CD4-positive, alpha-beta T cell (primary cell): ENCODE results near the gene SPOCK1. TPM values are rescaled to one million over a fixed set of nuclear protein-coding genes. Genes with fewer than 3 reads are reported as not detected.

ENCODE experiments used
- ATAC-seq: fragments of 200-7000 bp; cut with Tn5 transposase; one replicate; pipeline ENCODE4 v1.10.0; 2022; ENCODE audit warnings: mild to moderate bottlenecking; ENCODE audit not compliant: poor library complexity
- CTCF ChIA-PET: fragments of 350-600 bp; sonication (Branson Sonifier 250); formaldehyde crosslinking; loops from one replicate; lab custom pipeline; 2021; ENCODE audit warnings: antibody characterized with exemption, inconsistent platforms; lab: Charles Lee
- POLR2A ChIA-PET: fragments of 350-600 bp; sonication (Branson Sonifier 250); formaldehyde crosslinking; loops from one replicate; lab custom pipeline; 2021; ENCODE audit warnings: antibody characterized with exemption, inconsistent platforms; lab: Charles Lee
- DNase-seq, 14 experiments: peaks; one replicate each; pipeline ENCODE4 v3.0.0-alpha.2; 2013 to 2020; ENCODE audit warnings: mixed read lengths in 2 of 14
- H3K27ac ChIP-seq, 2 donors: one replicate each; pipeline versions ENCODE4 v1.5.1 to v1.7.0; 2013; ENCODE audit warnings: low read length in 2 of 2, low read depth in 1 of 2, mild to moderate bottlenecking in 1 of 2
- H3K27me3 ChIP-seq, 2 experiments: 1 replicate in 1 of 2; 2 replicates in 1 of 2; pipeline versions ENCODE4 v1.6.1 to v1.7.0; 2013; ENCODE audit warnings: low read length in 2 of 2, control low read depth in 1 of 2, mild to moderate bottlenecking in 1 of 2, moderate library complexity in 1 of 2; ENCODE audit not compliant: insufficient read depth in 2 of 2, control insufficient read depth in 1 of 2
- H3K36me3 ChIP-seq: one replicate; pipeline ENCODE4 v1.6.1; 2013; ENCODE audit warnings: low read length, control low read depth; ENCODE audit not compliant: insufficient read depth
- H3K4me1 ChIP-seq: one replicate; pipeline ENCODE4 v1.6.1; 2013; ENCODE audit warnings: low read length, control low read depth; ENCODE audit not compliant: insufficient read depth
- H3K4me3 ChIP-seq: one replicate; pipeline ENCODE4 v1.5.1; 2013; ENCODE audit warnings: mild to moderate bottlenecking, low read length, moderate library complexity
- H3K9me3 ChIP-seq, 2 experiments: 1 replicate in 1 of 2; 2 replicates in 1 of 2; pipeline versions ENCODE4 v1.6.1 to v1.7.0; 2013; ENCODE audit warnings: low read length in 2 of 2, mild to moderate bottlenecking in 2 of 2, control low read depth in 1 of 2, moderate library complexity in 1 of 2; ENCODE audit not compliant: control insufficient read depth in 1 of 2, insufficient read depth in 1 of 2
- H3K27ac Mint-ChIP-seq: one replicate; pipeline ENCODE4 v1.8.0; 2020; ENCODE audit warnings: mixed read lengths
- H3K27me3 Mint-ChIP-seq: one replicate; pipeline ENCODE4 v1.8.0; 2021; ENCODE audit warnings: mixed read lengths
- H3K36me3 Mint-ChIP-seq: one replicate; pipeline ENCODE4 v1.8.0; 2021; ENCODE audit warnings: low read depth, mixed read lengths
- H3K4me1 Mint-ChIP-seq: one replicate; pipeline ENCODE4 v1.8.0; 2021; ENCODE audit warnings: low read depth, mixed read lengths
- H3K4me3 Mint-ChIP-seq: one replicate; pipeline ENCODE4 v1.8.0; 2020; ENCODE audit warnings: mild to moderate bottlenecking, mixed read lengths
- H3K9me3 Mint-ChIP-seq: one replicate; pipeline ENCODE4 v1.8.0; 2020; ENCODE audit warnings: mixed read lengths
- intact Hi-C, 2 experiments: fragments of 100-400 bp; cut with DNase I in 1 of 2; cut with micrococcal nuclease in 1 of 2; formaldehyde crosslinking; loops; one replicate each; pipeline versions ENCODE4 v1.15.1 to v1.9.0; 2023 to 2025; cut with DNase I, micrococcal nuclease
- total RNA-seq, 174 experiments: library from RNA in 2 of 174; stranded (reverse) in 2 of 174; gene quantifications; one replicate each; pipeline ENCODE4 v1.2.3 and lab custom pipeline; 2021 to 2026
- TF ChIP-seq, protein P1 (sequence below): fragments of 200-600 bp; IDR thresholded peaks from one replicate; pipeline ENCODE4 v1.8.0; 2022; ENCODE audit warnings: antibody characterized with exemption, mild to moderate bottlenecking

SPOCK1 gene
- total RNA-seq, 2 experiments from 2014 or later = not detected

DNA sequence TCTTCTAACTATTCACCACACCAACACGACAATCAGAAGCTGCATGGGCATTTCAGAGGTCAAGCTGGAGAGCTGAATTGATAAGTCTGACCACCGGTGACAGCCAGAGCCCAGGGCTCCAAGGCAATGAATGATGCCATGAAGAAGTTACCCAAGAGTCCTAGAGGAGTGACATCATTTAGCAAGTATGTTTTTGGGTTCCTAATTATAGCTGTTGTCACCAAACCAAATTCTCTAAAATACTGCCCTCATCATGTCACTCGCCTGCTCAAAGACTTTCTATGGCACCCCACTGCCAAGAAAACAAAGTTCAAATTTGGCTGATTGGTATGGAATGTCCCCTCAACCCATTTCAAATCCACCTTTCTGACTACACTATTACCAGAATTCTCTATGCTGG lies 235.1 kb downstream of the SPOCK1 start:
- intact Hi-C loops = no loop called here
- H3K9me3 Mint-ChIP-seq = no peaks in the 10 kb centered on the region

DNA sequence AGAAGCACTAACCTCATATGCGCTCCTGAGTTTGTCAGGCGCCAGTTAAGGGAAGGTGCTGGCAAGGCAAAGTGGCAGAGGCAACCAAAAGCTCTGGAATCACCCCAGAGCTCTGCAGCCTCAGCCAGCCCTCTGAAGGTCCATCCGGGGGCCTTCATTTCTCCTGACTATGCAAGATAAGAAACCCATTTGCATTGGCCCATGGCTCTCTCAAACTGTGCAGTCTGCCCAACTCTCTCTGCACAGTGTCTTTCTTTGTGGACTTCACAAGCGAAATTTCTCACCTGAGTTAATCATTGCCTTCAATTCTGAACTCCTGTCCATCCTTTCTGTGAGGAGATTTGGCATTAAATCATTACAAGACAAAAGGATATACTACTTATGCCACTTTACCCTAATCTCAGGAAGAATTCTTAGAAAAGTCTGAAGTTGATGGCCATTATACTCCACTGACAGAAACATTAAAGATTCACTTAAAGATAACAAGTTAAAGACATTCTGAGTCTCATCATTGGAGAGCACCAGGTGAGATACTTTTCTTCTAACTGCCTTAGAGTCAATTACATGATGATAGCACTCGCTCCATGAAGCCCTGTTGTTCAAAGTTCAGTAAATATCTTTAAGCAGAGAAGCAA lies 235.6 kb downstream of the SPOCK1 start:
- no peaks in the 10 kb centered on the region for H3K36me3 Mint-ChIP-seq
- TF ChIP-seq, protein P1, sequence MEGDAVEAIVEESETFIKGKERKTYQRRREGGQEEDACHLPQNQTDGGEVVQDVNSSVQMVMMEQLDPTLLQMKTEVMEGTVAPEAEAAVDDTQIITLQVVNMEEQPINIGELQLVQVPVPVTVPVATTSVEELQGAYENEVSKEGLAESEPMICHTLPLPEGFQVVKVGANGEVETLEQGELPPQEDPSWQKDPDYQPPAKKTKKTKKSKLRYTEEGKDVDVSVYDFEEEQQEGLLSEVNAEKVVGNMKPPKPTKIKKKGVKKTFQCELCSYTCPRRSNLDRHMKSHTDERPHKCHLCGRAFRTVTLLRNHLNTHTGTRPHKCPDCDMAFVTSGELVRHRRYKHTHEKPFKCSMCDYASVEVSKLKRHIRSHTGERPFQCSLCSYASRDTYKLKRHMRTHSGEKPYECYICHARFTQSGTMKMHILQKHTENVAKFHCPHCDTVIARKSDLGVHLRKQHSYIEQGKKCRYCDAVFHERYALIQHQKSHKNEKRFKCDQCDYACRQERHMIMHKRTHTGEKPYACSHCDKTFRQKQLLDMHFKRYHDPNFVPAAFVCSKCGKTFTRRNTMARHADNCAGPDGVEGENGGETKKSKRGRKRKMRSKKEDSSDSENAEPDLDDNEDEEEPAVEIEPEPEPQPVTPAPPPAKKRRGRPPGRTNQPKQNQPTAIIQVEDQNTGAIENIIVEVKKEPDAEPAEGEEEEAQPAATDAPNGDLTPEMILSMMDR = no peak
- no peak overlapping the region for H3K27ac ChIP-seq
- peaks cover 15% of the 10 kb centered on the region for H3K27me3 Mint-ChIP-seq
- DNase-seq (no peak), ATAC-seq (no peak)
- no peak overlapping the region for H3K27ac Mint-ChIP-seq
- no peaks in the 10 kb centered on the region for H3K36me3 ChIP-seq
- POLR2A ChIA-PET = no interaction called here
- intact Hi-C loops = no loop called here
- no peaks in the 10 kb centered on the region for H3K9me3 ChIP-seq
- H3K9me3 Mint-ChIP-seq = no peaks in the 10 kb centered on the region
- no peaks in the 10 kb centered on the region for H3K4me1 ChIP-seq
- H3K4me3 ChIP-seq = no peak overlapping the region
- CTCF ChIA-PET = no interaction called here
- no peaks in the 10 kb centered on the region for H3K27me3 ChIP-seq
- no peak overlapping the region for H3K4me3 Mint-ChIP-seq
- no peaks in the 10 kb centered on the region for H3K4me1 Mint-ChIP-seq

More for the DNA sequence above, 235.1 kb downstream of the SPOCK1 start:
- no peaks in the 10 kb centered on the region for H3K9me3 ChIP-seq
- no peak overlapping the region for H3K4me3 ChIP-seq
- ChIA-PET CTCF (no interaction called here), POLR2A (no interaction called here)
- DNase-seq (no peak), ATAC-seq (no peak)
- no peaks in the 10 kb centered on the region for H3K36me3 Mint-ChIP-seq
- no peak overlapping the region for H3K4me3 Mint-ChIP-seq
- no peak overlapping the region for H3K27ac ChIP-seq
- H3K27me3 Mint-ChIP-seq = peaks cover 15% of the 10 kb centered on the region
- no peaks in the 10 kb centered on the region for H3K36me3 ChIP-seq
- TF ChIP-seq, protein P1 = no peak
- H3K27ac Mint-ChIP-seq = no peak overlapping the region
- no peaks in the 10 kb centered on the region for H3K27me3 ChIP-seq
- no peaks in the 10 kb centered on the region for H3K4me1 ChIP-seq
- no peaks in the 10 kb centered on the region for H3K4me1 Mint-ChIP-seq

DNA sequence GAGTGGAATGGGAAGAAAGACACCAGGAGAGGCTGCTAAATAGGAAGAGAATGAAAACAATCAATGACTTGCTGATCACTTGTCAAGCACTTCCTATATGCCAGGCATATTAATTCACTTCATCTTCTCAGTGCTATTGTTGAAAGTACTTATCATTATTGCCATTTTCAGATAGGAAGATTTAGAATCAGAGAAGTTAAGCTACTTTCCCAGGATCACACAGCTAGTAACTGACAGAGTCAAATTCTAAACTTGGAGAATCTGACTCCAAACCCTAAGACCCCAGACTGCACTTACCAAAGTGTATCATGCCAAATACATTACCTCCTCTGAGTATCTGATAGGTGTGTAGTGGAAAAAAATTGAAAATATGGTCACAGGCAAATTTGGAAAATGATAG lies 236.3 kb downstream of the SPOCK1 start:
- no peak for ATAC-seq
- H3K27ac Mint-ChIP-seq = no peak overlapping the region

More for the DNA sequence above, 236.3 kb downstream of the SPOCK1 start:
- H3K27me3 Mint-ChIP-seq = peaks cover 17% of the 10 kb centered on the region
- H3K9me3 Mint-ChIP-seq = peaks cover 2% of the 10 kb centered on the region
- POLR2A ChIA-PET = no interaction called here
- no peak for DNase-seq
- intact Hi-C loops = no loop called here
- H3K4me3 ChIP-seq = no peak overlapping the region
- TF ChIP-seq, protein P1 = no peak
- no peaks in the 10 kb centered on the region for H3K36me3 ChIP-seq
- H3K36me3 Mint-ChIP-seq = no peaks in the 10 kb centered on the region
- no peak overlapping the region for H3K27ac ChIP-seq
- H3K27me3 ChIP-seq = no peaks in the 10 kb centered on the region
- no peaks in the 10 kb centered on the region for H3K4me1 ChIP-seq
- no peak overlapping the region for H3K4me3 Mint-ChIP-seq
- no peaks in the 10 kb centered on the region for H3K9me3 ChIP-seq
- no peaks in the 10 kb centered on the region for H3K4me1 Mint-ChIP-seq
- CTCF ChIA-PET = no interaction called here
